Hepatocyte (in vitro differentiated cells): ENCODE measurements around the gene KLKB1. TPM values are rescaled to one million over a fixed set of nuclear protein-coding genes. Genes with fewer than 3 reads are reported as not detected.

Experiments
- DNase-seq: peaks from one replicate; pipeline ENCODE4 v3.0.0-alpha.2; 2016; ENCODE audit warnings: low spot score
- H2AFZ ChIP-seq: fragments of 200-600 bp; sonication (generic); 2 replicates; pipeline ENCODE4 v1.6.0; 2016; ENCODE audit warnings: antibody characterized with exemption, mild to moderate bottlenecking
- H3K27ac ChIP-seq: fragments of 200-600 bp; sonication (generic); 2 replicates; pipeline ENCODE4 v1.5.1; 2016; ENCODE audit warnings: mild to moderate bottlenecking
- H3K27me3 ChIP-seq: fragments of 200-600 bp; sonication (generic); 2 replicates; pipeline ENCODE4 v1.6.1; 2016
- H3K36me3 ChIP-seq: fragments of 200-600 bp; sonication (generic); replicated peaks from 2 replicates; pipeline ENCODE4 v1.5.1; 2016; ENCODE audit warnings: low read depth; ENCODE audit not compliant: insufficient read depth
- H3K4me1 ChIP-seq: fragments of 200-600 bp; sonication (generic); 2 replicates; pipeline ENCODE4 v1.5.1; 2016; ENCODE audit warnings: mild to moderate bottlenecking, moderate library complexity; ENCODE audit not compliant: insufficient read depth
- H3K4me2 ChIP-seq: fragments of 200-600 bp; sonication (generic); 2 replicates; pipeline ENCODE4 v1.6.0; 2016
- H3K4me3 ChIP-seq: fragments of 200-600 bp; sonication (generic); 2 replicates; pipeline ENCODE4 v1.5.1; 2016; ENCODE audit warnings: mild to moderate bottlenecking
- H3K79me2 ChIP-seq: fragments of 200-600 bp; sonication (generic); 2 replicates; pipeline ENCODE4 v1.6.0; 2017; ENCODE audit warnings: mild to moderate bottlenecking
- H3K9me2 ChIP-seq: fragments of 200-600 bp; sonication (generic); replicated peaks from 2 replicates; pipeline ENCODE4 v1.6.0; 2017; ENCODE audit warnings: mild to moderate bottlenecking; ENCODE audit not compliant: insufficient read depth
- H3K9me3 ChIP-seq: fragments of 200-600 bp; sonication (generic); 2 replicates; pipeline ENCODE4 v1.5.1; 2016; ENCODE audit warnings: low read depth, mild to moderate bottlenecking
- H4K20me1 ChIP-seq: fragments of 200-600 bp; sonication (generic); 2 replicates; pipeline ENCODE4 v1.6.0; 2016; ENCODE audit warnings: mild to moderate bottlenecking; ENCODE audit not compliant: insufficient read depth, poor library complexity, severe bottlenecking
- EZH2 ChIP-seq: fragments of 200-600 bp; sonication (generic); IDR thresholded peaks from 2 replicates; pipeline ENCODE4 v1.6.1; 2016; ENCODE audit warnings: antibody characterized with exemption, mild to moderate bottlenecking, borderline replicate concordance
- EZH2phosphoT487 ChIP-seq: fragments of 200-600 bp; sonication (generic); IDR thresholded peaks from one replicate; pipeline ENCODE4 v1.6.1; 2018; ENCODE audit warnings: antibody characterized with exemption, mild to moderate bottlenecking, low read depth, moderate library complexity; ENCODE audit not compliant: unreplicated experiment, severe bottlenecking
- WGBS: methylation state at CpG from one replicate; pipeline ENCODE4 v1.1.6; 2016; ENCODE audit warnings: low lambda C conversion rate; ENCODE audit errors: missing lambda C conversion rate; 5-methylcytosine and 5-hydroxymethylcytosine counted together
- polyA plus RNA-seq: library from polyadenylated mRNA; unstranded; fragments of >200 nt; fragmentation: Nextera tagmentation; extraction: Ambion mirVana; gene quantifications from 2 replicates; pipeline ENCODE4 v1.2.1, GENCODE V29; 2016
- total RNA-seq: library from RNA; depleted of rRNA; stranded (reverse); fragments of >200 nt; gene quantifications from 2 replicates; pipeline ENCODE4 v1.2.3, GENCODE V29; 2014
- TF ChIP-seq, protein P1 (sequence below): fragments of 200-600 bp; sonication (generic); IDR thresholded peaks from 2 replicates; pipeline ENCODE4 v1.5.1; 2016; ENCODE audit warnings: antibody characterized with exemption, mild to moderate bottlenecking; ENCODE audit not compliant: poor library complexity

Gene KLKB1
- total and polyA plus RNA-seq, 2 experiments from 2014 or later: 8.8 to 20.3 TPM

- Histone ChIP-seq H3K4me3 (no peak overlapping the region), H3K79me2 (no peaks in the 10 kb centered on the region), H3K27ac (no peak overlapping the region), H4K20me1 (no peaks in the 10 kb centered on the region), H3K4me2 (no peak overlapping the region), H3K4me1 (no peaks in the 10 kb centered on the region), H3K9me3 (no peaks in the 10 kb centered on the region), H3K9me2 (no peaks in the 10 kb centered on the region), H3K36me3 (no peaks in the 10 kb centered on the region), H2AFZ (no peak overlapping the region), H3K27me3 (peaks cover 7% of the 10 kb centered on the region)
- no peak for DNase-seq
- TF ChIP-seq EZH2 (no peak), EZH2phosphoT487 (no peak)
- TF ChIP-seq, protein P1, sequence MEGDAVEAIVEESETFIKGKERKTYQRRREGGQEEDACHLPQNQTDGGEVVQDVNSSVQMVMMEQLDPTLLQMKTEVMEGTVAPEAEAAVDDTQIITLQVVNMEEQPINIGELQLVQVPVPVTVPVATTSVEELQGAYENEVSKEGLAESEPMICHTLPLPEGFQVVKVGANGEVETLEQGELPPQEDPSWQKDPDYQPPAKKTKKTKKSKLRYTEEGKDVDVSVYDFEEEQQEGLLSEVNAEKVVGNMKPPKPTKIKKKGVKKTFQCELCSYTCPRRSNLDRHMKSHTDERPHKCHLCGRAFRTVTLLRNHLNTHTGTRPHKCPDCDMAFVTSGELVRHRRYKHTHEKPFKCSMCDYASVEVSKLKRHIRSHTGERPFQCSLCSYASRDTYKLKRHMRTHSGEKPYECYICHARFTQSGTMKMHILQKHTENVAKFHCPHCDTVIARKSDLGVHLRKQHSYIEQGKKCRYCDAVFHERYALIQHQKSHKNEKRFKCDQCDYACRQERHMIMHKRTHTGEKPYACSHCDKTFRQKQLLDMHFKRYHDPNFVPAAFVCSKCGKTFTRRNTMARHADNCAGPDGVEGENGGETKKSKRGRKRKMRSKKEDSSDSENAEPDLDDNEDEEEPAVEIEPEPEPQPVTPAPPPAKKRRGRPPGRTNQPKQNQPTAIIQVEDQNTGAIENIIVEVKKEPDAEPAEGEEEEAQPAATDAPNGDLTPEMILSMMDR: no peak
- 94% methylated on average over 6 of the region's 6 CpGs for WGBS
Measured at GRCh38 chr4:186300659-186301390, 73.5 kb downstream of the KLKB1 start.

DNA sequence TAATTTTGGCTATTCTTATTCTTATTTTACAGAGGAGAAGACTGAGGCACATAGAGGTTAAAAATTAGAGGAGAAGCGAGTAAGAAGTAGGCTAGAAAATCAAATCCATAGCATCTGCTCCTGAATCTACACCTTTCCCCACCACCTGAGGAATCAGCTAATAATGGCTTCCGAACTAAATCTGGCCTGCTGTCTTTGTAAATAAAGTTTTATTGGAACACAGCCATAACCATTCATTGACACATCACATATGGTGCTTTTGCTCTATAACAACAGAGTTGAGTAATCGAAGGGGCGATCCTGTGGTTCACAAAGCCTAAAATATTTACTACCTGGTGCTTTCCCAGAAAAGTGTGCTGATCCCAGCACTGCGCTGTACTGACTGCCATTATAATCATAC, 76.9 kb downstream of the KLKB1 start:
- Histone ChIP-seq H3K4me3 (no peak overlapping the region), H3K9me3 (no peaks in the 10 kb centered on the region), H3K4me1 (no peaks in the 10 kb centered on the region), H2AFZ (no peak overlapping the region), H4K20me1 (no peaks in the 10 kb centered on the region), H3K27ac (no peak overlapping the region), H3K36me3 (no peaks in the 10 kb centered on the region), H3K27me3 (peaks cover 8% of the 10 kb centered on the region), H3K9me2 (no peaks in the 10 kb centered on the region), H3K79me2 (no peaks in the 10 kb centered on the region), H3K4me2 (no peak overlapping the region)
- WGBS: 97% methylated on average over 5 of the region's 5 CpGs
- TF ChIP-seq, protein P1: no peak
- TF ChIP-seq EZH2: no peak
- TF ChIP-seq EZH2phosphoT487: no peak
- DNase-seq: no peak

- TF ChIP-seq EZH2phosphoT487 (no peak), EZH2 (no peak)
- TF ChIP-seq, protein P1: no peak
- Histone ChIP-seq H3K36me3 (no peaks in the 10 kb centered on the region), H3K27ac (no peak overlapping the region), H3K4me1 (no peaks in the 10 kb centered on the region), H4K20me1 (no peaks in the 10 kb centered on the region), H2AFZ (no peak overlapping the region), H3K27me3 (peaks cover 8% of the 10 kb centered on the region), H3K9me3 (no peaks in the 10 kb centered on the region), H3K79me2 (no peaks in the 10 kb centered on the region), H3K4me2 (no peak overlapping the region), H3K9me2 (no peaks in the 10 kb centered on the region), H3K4me3 (no peak overlapping the region)
- no peak for DNase-seq
- WGBS: 77% methylated on average over 13 of the region's 13 CpGs
Measured at GRCh38 chr4:186304866-186305505, 77.7 kb downstream of the KLKB1 start.
